CD4-positive, alpha-beta T cell treated with Interleukin-1 beta for 1 hour (primary cell): ENCODE results near the gene SERPINF2.
"Not testable (repeated sequence)": the region's sequence is repeated elsewhere in the genome, so short reads cannot be mapped to it uniquely, and the experiment has no call there.

Experiments
- DNase-seq, 2 donors: peaks; one replicate each; pipeline ENCODE4 v3.0.0-alpha.2; 2020 to 2022

The SERPINF2 gene

GRCh38 chr17:1716912-1717695, 25.6 kb upstream of the SERPINF2 start:
- DNase-seq = peak; percentile 90 to 91

DNA sequence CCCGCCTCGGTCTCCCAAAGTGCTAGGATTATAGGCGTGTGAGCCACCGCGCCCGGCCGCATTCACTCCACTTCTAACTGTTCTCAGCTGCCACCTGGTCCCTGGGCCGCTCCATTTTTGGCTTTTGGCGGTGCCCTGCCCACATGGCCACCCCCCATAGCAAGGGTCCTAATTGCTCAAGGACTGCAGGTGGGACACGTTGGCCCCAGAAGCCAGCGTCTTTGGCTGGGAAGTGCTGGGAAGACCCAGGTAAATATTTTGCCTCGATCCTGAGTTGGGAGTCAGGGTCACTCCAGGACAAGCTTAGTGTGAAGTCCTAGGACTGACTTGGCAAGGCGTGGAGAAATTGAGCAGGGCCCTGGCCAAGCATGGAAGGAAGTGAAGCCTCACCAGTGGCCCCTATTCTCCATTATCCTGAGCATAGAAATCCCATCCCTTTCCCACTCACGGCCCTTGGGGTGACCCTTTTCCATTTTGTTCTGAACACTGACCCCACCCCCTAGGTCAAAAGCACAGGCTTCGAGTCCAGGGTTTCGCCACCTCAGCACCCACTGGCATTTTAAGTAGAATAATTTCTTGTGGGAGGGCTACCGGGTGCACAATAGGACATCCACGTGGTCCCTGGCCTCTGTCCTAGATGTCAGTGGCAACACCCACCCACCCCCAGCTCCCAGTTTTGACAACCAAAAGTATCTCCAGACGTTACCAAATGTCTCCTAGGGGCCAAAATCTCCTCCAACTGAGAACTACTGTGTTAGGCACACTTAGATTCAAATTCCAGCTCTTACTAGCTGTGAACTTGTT, 24.1 kb upstream of the SERPINF2 start:
- DNase-seq = no peak

- DNase-seq = peak; percentile 64 to 74
These were observed 21.8 kb upstream of the SERPINF2 start for GRCh38 chr17:1720856-1721386.

- not testable (repeated sequence) for DNase-seq
These were observed 20.6 kb upstream of the SERPINF2 start for GRCh38 chr17:1722022-1722421.

DNA sequence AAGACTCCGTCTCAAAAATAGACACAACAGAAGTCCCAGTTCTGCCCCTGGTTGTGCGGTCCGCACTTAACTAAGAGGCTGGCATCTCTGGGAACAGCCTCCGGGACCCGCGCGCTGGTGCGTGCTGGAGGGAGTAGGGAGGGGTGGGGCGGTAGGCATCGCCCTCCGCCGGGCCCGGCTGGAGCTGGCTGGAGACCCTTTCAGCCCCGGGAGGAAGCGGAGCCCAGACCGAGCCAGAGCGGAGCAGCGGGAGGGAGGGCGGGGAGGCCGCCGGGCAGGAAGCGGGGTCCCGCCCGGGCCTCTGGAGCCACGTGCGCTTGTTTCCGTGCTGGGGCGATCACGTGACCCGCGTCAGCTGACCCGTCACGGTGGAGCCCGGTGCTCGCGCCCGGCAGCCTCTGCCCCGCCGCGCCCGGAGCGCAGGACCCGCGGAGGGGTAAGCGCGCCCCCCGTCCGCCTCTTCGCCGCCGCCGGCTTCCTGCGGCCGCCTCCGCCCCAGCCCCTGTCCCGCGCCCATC, 18.3 kb upstream of the SERPINF2 start, which contains the start of gene WDR81:
TSS of gene WDR81 (plus strand) at position 354 of the 518 bp plus-strand sequence. CDS start 256 bp downstream, outside the sequence.
- DNase-seq = peak; percentile 84 to 85

GRCh38 chr17:1724869-1725641, 17.6 kb upstream of the SERPINF2 start:
- DNase-seq = no peak

GRCh38 chr17:1725642-1726511, 16.8 kb upstream of the SERPINF2 start:
- DNase-seq = no peak

GRCh38 chr17:1726626-1727257, 15.9 kb upstream of the SERPINF2 start:
- no peak for DNase-seq

GRCh38 chr17:1727258-1727789, 15.3 kb upstream of the SERPINF2 start:
- DNase-seq = no peak

- no peak for DNase-seq
These were observed 14.6 kb upstream of the SERPINF2 start for GRCh38 chr17:1727876-1728630.

DNA sequence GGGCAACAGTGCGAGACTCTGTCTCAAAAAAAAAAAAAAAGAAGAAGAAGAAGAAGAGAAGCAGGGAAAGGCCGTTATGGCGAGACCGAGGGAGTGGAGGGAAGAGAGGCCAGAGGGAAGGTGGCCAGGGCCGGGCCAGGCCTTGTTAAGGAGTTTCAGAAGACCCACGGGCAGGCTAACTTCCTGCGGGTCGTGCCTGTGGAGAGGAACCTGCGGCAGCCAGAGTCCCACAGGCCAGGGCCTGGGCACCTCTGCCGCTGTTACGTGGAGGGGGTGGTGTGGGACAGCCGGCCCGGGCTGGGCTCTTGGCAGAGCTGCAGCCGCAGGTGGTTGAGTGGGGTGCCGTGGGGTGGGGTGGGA, 12.7 kb upstream of the SERPINF2 start:
- DNase-seq = no peak

DNA sequence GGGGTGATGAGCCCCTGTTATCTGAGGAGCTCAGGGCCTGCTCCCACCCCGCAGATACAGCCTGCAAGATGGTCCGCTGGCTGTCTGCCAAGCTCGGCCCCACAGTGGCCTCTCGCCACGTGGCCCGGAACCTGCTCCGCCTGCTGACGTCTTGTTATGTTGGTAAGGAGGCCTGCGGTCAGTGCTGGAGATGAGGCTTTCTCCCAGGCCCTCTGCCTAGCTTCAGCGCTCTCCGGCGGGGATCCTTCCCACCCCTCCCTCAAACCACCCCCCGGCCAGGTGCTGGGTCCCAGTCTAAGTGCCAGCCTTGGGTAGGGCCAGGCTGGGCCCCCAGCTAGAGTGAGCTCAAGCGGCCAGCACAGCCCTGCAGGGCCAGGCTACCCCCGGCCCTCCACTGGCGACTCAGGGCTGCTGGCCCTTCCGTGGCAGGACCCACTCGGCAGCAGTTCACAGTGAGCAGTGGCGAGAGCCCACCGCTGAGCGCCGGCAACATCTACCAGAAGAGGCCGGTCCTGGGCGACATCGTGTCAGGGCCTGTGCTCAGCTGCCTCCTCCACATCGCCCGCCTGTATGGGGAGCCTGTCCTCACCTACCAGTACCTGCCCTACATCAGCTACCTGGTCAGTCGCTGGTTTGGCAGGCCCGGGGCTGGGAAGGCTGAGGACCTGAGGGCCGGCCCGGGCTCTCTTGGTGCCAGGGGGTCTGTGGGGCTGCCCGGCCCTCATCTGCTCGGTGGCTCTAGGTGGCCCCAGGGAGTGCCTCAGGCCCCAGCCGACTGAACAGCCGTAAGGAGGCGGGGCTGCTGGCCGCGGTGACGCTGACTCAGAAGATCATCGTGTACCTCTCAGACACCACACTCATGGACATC, 12.1 kb upstream of the SERPINF2 start:
- no peak for DNase-seq

DNA sequence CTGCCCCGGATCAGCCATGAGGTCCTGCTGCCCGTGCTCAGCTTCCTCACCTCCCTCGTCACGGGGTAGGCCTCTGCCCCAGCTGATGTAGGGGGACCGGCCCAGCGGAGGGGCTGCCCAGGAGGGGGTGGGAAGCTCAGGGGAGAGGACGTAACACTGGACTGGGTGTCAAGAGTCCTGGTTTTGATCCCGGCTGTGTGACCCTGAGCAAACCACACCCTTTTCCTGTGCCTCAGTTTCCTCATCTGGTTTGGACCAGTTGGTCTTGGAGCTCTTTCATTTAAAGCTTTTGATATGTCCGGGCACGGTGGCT, 11.5 kb upstream of the SERPINF2 start:
- DNase-seq = no peak

DNA sequence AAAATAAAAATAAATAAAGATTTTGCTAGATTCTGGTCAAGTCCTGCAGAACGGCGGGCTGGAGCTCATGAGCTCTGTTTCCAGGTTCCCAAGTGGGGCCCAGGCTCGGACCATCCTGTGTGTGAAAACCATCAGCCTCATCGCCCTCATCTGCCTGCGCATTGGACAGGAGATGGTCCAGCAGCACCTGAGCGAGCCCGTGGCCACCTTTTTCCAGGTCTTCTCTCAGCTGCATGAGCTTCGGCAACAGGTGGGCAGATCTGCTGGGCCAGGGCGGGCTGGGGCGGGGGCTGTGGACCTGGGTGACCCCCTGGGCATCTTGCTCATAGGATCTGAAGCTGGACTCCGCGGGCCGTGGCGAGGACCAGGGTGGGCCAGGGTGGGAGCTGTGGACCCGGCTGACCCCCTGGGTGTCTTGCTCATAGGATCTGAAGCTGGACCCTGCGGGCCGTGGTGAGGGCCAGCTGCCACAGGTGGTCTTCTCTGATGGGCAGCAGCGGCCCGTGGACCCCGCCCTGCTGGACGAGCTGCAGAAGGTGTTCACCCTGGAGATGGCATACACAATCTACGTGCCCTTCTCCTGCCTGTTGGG, 10.3 kb upstream of the SERPINF2 start:
- DNase-seq = no peak

DNA sequence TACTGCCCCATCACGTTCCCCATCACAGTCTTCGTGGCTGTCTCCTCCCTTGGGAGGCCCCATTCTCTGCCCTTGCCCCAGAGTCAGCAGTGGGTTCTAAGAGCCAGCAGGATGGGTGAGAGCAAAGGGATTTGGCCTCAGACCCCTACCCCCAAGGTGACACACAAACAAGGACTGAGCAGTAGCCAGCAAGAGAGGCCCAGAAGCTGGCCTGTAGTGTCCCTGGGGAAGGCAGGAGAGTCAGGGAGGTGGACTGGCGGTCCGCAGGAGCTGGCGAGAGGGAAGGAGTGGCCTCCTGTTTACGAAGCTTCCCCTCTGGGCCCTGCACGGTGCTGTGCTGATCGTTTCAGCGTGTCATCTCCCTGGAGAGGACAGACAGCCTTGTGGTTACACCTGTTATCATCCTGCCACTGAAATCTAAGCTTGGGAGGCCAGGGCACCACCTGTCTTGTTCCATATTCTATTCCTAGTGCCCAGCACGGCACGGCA, 9.8 kb upstream of the SERPINF2 start:
- no peak for DNase-seq

GRCh38 chr17:1733759-1734158, 8.9 kb upstream of the SERPINF2 start:
- DNase-seq = no peak

DNA sequence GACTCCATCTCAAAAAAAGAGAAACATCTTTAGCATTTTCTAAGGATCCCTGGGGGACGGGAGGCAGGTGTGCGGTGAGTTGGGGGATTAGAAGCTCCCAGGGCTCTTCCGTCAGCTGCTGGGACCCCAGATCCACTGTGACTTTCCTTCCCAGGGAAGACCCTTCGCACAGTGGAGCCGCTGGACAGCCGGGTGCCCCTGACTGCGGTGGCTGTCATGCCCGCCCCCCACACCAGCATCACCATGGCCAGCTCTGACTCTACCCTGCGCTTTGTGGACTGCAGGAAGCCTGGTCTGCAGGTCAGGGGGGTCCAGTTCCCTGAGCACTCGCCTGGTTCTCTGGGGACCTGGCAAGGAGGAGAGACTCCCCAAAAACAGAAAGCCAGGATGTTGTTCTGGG, 7.3 kb upstream of the SERPINF2 start:
- DNase-seq = no peak

GRCh38 chr17:1735834-1736347, 6.8 kb upstream of the SERPINF2 start:
- DNase-seq = no peak
